Activated T-helper 1 cell treated with anti-CD3 and anti-CD28 coated beads, Interleukin-12 subunit alpha, Interleukin-12 subunit beta, Interleukin-2, Interleukin-4 antibody, amounts not matched to agents 30 ng/mL and 10 ng/mL and 1 ng/mL, durations not matched to agents 14 hours and 24 hours and 36 hours (primary cell): ENCODE measurements around the gene HCRT. TPM values are rescaled to one million over a fixed set of nuclear protein-coding genes. Genes with fewer than 3 reads are reported as not detected.
"Not testable (repeated sequence)": the region's sequence is repeated elsewhere in the genome, so short reads cannot be mapped to it uniquely, and the experiment has no call there.

Experiments
- DNase-seq: peaks from one replicate; pipeline ENCODE4 v3.0.0; 2021; ENCODE audit warnings: low spot score
- H3K27ac Mint-ChIP-seq: one replicate; pipeline ENCODE4 v1.8.0; 2021; ENCODE audit warnings: mild to moderate bottlenecking, mixed read lengths
- H3K27me3 Mint-ChIP-seq: one replicate; pipeline ENCODE4 v1.8.0; 2022; ENCODE audit warnings: mild to moderate bottlenecking, moderate library complexity, mixed read lengths; ENCODE audit not compliant: insufficient read depth
- H3K36me3 Mint-ChIP-seq: one replicate; pipeline ENCODE4 v1.8.0; 2021; ENCODE audit warnings: low read depth, mixed read lengths
- H3K4me1 Mint-ChIP-seq: one replicate; pipeline ENCODE4 v1.8.0; 2021; ENCODE audit warnings: low read depth, mixed read lengths
- H3K4me3 Mint-ChIP-seq: one replicate; pipeline ENCODE4 v1.8.0; 2021; ENCODE audit warnings: mild to moderate bottlenecking, moderate library complexity, mixed read lengths
- H3K9me3 Mint-ChIP-seq: one replicate; pipeline ENCODE4 v1.8.0; 2021; ENCODE audit warnings: mixed read lengths
- intact Hi-C: fragments of 100-400 bp; cut with micrococcal nuclease; formaldehyde crosslinking; loops from one replicate; pipeline ENCODE4 v1.15.1; 2024
- total RNA-seq: library from RNA; stranded (reverse); gene quantifications from 2 replicates; pipeline ENCODE4 v1.2.3, GENCODE V29; 2022

Gene HCRT
- total RNA-seq, 1 donor from 2014 or later, result not detected

- intact Hi-C loops, result no loop called here
- Mint-ChIP-seq H3K36me3 (peaks cover 55% of the 10 kb centered on the region), H3K9me3 (no peaks in the 10 kb centered on the region)
Measured at GRCh38 chr17:42210046-42210445, 24.8 kb upstream of the HCRT start.

DNA sequence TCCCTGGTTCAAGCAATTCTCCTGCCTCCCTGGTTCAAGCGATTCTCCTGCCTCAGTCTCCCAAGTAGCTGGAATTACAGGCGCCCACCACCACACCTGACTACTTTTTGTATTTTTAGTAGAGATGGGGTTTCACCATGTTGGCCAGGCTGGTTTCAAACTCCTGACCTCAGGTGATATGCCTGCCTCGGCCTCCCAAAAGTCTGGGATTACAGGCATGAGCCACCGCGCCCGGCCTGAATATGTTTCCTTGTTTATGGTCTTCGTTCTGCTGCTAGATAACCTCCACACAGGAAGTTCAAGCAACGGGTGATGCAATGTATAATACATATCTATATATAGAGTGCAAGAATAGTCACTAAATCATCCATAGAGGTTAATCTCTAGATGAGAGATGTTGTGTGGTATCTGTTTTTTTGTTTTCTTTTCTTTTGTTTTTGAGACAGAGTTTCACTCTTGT lies 20.9 kb upstream of the HCRT start:
- H3K36me3 Mint-ChIP-seq, result peaks cover 63% of the 10 kb centered on the region
- H3K27ac Mint-ChIP-seq, intact Hi-C loops, DNase-seq, H3K9me3 Mint-ChIP-seq, H3K4me3 Mint-ChIP-seq, H3K27me3 Mint-ChIP-seq, H3K4me1 Mint-ChIP-seq: not testable (repeated sequence)

More at GRCh38 chr17:42210046-42210445, 24.8 kb upstream of the HCRT start:
- Mint-ChIP-seq H3K4me1 (no peaks in the 10 kb centered on the region), H3K27ac (no peak overlapping the region), H3K4me3 (no peak overlapping the region), H3K27me3 (no peaks in the 10 kb centered on the region)
- no peak for DNase-seq

DNA sequence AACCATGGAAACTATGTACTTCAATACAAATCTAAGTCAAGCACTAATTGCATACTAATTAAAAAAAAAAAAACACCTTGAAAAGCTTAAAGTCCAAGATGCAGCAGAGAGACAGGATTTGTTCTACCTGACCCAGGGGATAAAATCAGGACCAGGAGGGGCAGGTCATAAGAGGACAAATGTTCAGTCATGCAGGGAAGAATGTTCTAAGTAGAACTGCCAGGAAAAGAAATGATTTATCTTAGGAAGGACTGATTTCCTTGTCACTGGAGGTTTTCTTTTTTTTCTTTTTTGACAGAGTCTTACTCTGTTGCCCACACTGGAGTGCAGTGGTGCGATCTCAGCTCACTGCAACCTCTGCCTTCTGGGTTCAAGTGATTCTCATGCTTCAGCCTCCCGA lies 18.1 kb upstream of the HCRT start:
- H3K9me3 Mint-ChIP-seq, result no peaks in the 10 kb centered on the region
- peaks cover 60% of the 10 kb centered on the region for H3K36me3 Mint-ChIP-seq
- no peak overlapping the region for H3K4me3 Mint-ChIP-seq
- H3K27me3 Mint-ChIP-seq, result no peaks in the 10 kb centered on the region
- no peak overlapping the region for H3K27ac Mint-ChIP-seq
- intact Hi-C loops, result no loop called here
- H3K4me1 Mint-ChIP-seq, result no peaks in the 10 kb centered on the region
- DNase-seq, result no peak

DNA sequence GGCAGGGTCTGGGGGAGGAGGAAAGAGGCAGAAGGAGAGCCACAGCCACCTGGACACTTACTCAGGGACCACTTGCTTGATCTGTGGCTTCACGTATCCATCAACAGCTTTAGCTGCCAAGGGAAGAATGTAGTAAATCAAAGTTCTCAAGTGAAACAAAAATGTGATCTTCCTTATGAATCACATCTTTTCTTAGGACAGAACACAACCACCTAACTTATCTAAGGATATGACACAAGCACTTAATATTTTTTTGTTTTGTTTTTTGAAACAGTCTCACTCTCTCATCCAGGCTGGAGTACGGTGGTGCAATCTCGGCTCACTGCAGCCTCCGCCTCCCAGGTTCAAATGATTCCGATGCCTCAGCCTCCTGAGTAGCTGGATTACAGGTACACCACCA lies 17.4 kb upstream of the HCRT start:
- no peak for DNase-seq
- no peaks in the 10 kb centered on the region for H3K4me1 Mint-ChIP-seq
- no peaks in the 10 kb centered on the region for H3K9me3 Mint-ChIP-seq
- no peaks in the 10 kb centered on the region for H3K27me3 Mint-ChIP-seq
- no peak overlapping the region for H3K27ac Mint-ChIP-seq
- intact Hi-C loops, result no loop called here
- peaks cover 60% of the 10 kb centered on the region for H3K36me3 Mint-ChIP-seq
- H3K4me3 Mint-ChIP-seq, result no peak overlapping the region

DNA sequence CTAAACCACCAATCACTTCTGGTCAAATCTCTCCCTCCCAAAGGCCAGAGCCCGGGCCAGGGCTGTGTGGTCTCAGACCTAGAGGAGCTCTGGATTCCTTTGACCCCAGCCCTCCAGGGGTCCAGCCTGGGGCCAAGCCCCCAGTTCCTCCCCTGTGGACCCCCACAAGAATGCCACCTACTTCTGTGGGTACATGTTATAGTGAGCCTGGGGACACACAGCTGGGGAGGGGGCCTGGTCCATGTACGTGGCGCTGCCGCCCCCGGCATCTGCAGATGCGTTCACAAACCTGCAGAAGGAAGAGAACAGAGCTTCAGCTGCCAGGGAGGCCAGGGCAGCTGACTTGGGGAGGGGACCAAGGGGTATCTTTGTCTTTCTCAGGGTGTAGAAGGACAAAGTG lies 16.9 kb upstream of the HCRT start:
- no peaks in the 10 kb centered on the region for H3K4me1 Mint-ChIP-seq
- H3K27me3 Mint-ChIP-seq, result no peaks in the 10 kb centered on the region
- intact Hi-C loops, result no loop called here
- no peaks in the 10 kb centered on the region for H3K9me3 Mint-ChIP-seq
- peaks cover 55% of the 10 kb centered on the region for H3K36me3 Mint-ChIP-seq
- no peak overlapping the region for H3K27ac Mint-ChIP-seq
- no peak overlapping the region for H3K4me3 Mint-ChIP-seq
- DNase-seq, result no peak

GRCh38 chr17:42201458-42201772 lies 16.2 kb upstream of the HCRT start:
- Mint-ChIP-seq H3K4me1 (no peaks in the 10 kb centered on the region), H3K9me3 (no peaks in the 10 kb centered on the region), H3K4me3 (no peak overlapping the region), H3K36me3 (peaks cover 53% of the 10 kb centered on the region), H3K27me3 (no peaks in the 10 kb centered on the region), H3K27ac (no peak overlapping the region)
- DNase-seq, result no peak
- intact Hi-C loops, result no loop called here

- Mint-ChIP-seq H3K36me3 (peaks cover 48% of the 10 kb centered on the region), H3K27ac (no peak overlapping the region), H3K27me3 (no peaks in the 10 kb centered on the region), H3K4me1 (no peaks in the 10 kb centered on the region), H3K9me3 (no peaks in the 10 kb centered on the region), H3K4me3 (no peak overlapping the region)
- DNase-seq, result no peak
- intact Hi-C loops, result no loop called here
Measured at GRCh38 chr17:42200706-42201457, 15.6 kb upstream of the HCRT start.

- H3K27ac Mint-ChIP-seq, result no peak overlapping the region
- H3K36me3 Mint-ChIP-seq, result peaks cover 40% of the 10 kb centered on the region
Measured at GRCh38 chr17:42199416-42200011, 14.3 kb upstream of the HCRT start.

DNA sequence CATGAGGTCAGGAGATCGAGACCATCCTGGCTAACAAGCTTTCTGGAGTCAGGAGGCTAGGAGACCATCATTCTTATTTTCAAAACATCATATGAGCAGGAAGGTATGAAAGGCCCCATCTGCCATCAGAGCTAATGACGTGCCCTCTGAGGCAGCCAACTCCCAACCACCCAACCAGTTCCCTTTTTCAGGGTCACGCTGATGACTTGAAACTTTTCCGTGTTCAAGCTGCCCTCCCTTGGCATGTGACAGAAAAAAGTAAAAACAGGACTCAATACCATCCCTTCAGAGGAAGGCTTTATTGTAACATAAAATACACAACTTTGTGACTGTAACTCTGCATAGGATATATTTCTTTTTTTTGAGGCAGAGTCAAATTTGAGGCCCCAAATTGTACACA lies 13.6 kb upstream of the HCRT start:
- no peaks in the 10 kb centered on the region for H3K27me3 Mint-ChIP-seq
- H3K27ac Mint-ChIP-seq, result peak overlapping the region; percentile 58
- H3K9me3 Mint-ChIP-seq, result no peaks in the 10 kb centered on the region
- intact Hi-C loops, result no loop called here
- H3K4me1 Mint-ChIP-seq, result peaks cover 8% of the 10 kb centered on the region
- peaks cover 35% of the 10 kb centered on the region for H3K36me3 Mint-ChIP-seq
- H3K4me3 Mint-ChIP-seq, result no peak overlapping the region
- DNase-seq, result no peak

More at GRCh38 chr17:42199416-42200011, 14.3 kb upstream of the HCRT start:
- H3K4me1 Mint-ChIP-seq, result peaks cover 2% of the 10 kb centered on the region
- H3K4me3 Mint-ChIP-seq, result no peak overlapping the region
- H3K27me3 Mint-ChIP-seq, result no peaks in the 10 kb centered on the region
- no peak for DNase-seq
- H3K9me3 Mint-ChIP-seq, result no peaks in the 10 kb centered on the region
- intact Hi-C loops, result no loop called here

GRCh38 chr17:42197564-42198156 lies 12.4 kb upstream of the HCRT start:
- H3K27me3 Mint-ChIP-seq, result no peaks in the 10 kb centered on the region
- no peak overlapping the region for H3K27ac Mint-ChIP-seq
- H3K4me1 Mint-ChIP-seq, result peaks cover 15% of the 10 kb centered on the region
- DNase-seq, result no peak
- no peak overlapping the region for H3K4me3 Mint-ChIP-seq
- H3K9me3 Mint-ChIP-seq, result no peaks in the 10 kb centered on the region
- intact Hi-C loops, result no loop called here
- H3K36me3 Mint-ChIP-seq, result peaks cover 27% of the 10 kb centered on the region

DNA sequence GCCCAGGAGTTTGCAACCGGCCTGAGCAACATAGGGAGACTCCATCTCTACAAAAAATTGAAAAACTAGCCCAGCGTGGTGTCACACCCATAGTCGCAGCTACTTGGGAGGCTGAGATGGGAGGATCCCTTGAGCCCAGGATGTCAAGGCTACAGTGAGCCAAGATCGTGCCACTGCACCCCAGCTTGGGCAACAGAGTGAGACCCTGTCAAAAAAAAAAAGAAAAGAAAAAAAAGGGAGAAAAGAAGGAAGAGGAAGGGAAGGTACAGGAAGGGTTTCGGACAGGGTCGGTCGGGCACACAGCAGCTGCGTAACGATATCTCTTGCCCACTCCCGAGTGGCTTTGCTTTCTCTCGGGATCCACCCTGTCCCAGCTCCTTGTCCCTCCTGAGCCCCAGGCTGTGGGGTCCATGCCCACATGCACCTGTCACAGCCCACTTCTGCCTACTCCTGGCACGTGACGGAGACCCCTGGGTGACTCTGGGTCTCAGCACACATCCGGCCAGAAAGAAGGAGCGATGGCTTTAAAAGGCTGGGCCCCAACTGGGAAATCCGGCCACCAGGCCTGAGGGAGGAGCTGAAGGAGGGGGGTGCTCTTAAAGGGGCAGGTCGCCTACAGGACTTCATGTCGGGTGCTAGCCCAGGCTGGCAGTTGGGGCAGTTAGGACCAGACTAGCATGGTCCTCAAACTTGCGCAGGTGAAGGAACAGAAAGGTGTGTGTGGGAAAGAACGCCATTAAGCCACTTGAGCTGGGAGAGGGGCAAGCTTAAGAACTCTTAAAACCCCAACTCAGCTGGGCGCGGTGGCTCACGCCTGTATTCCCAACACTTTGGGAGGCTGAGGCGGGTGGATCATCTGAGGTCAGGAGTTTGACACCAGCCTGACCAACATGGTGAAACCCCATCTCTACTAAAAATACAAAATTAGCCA lies 9.0 kb upstream of the HCRT start, which contains the start of gene GHDC:
GHDC (minus strand) TSS at position 526 of the 931 bp plus-strand sequence. CDS start 913 bp downstream, outside the sequence.
- Mint-ChIP-seq H3K36me3 (peaks cover 5% of the 10 kb centered on the region), H3K27ac (peak within 1 kb of the TSS; percentile 95), H3K27me3 (no peaks in the 10 kb centered on the region), H3K9me3 (no peaks in the 10 kb centered on the region), H3K4me3 (peak within 1 kb of the TSS; percentile 96), H3K4me1 (peaks cover 15% of the 10 kb centered on the region)
- peak; percentile 80 for DNase-seq
- intact Hi-C loops, result loop anchor here (1.0 to 5.0 kb wide), 3 partner anchors 13 to 828 kb away; partner anchors contain the start of genes KCNH4 and VAT1

GRCh38 chr17:42193216-42193968 lies 8.1 kb upstream of the HCRT start:
- intact Hi-C loops, result loop anchor here (5.0 kb wide), 1 partner anchor 829 kb away; the partner anchor contains the start of gene VAT1
- Mint-ChIP-seq H3K27ac (peak overlapping the region; percentile 95), H3K27me3 (no peaks in the 10 kb centered on the region), H3K4me3 (peak overlapping the region; percentile 96), H3K36me3 (peaks cover 2% of the 10 kb centered on the region), H3K4me1 (peaks cover 21% of the 10 kb centered on the region), H3K9me3 (no peaks in the 10 kb centered on the region)
- no peak for DNase-seq
